Naive thymus-derived CD4-positive, alpha-beta T cell (primary cell): ENCODE measurements around the gene HECW1. TPM values are rescaled to one million over a fixed set of nuclear protein-coding genes. Genes with fewer than 3 reads are reported as not detected.
"Not testable (repeated sequence)": the region's sequence is repeated elsewhere in the genome, so short reads cannot be mapped to it uniquely, and the experiment has no call there.

Source experiments
- ATAC-seq: fragments of 150-1000 bp; cut with Tn5 transposase; 2 replicates; pipeline ENCODE4 v1.10.0; 2021; ENCODE audit warnings: mild to moderate bottlenecking, moderate library complexity
- CTCF ChIA-PET: fragments of 350-600 bp; sonication (Branson Sonifier 250); formaldehyde crosslinking; loops from one replicate; lab custom pipeline; 2021; ENCODE audit warnings: antibody characterized with exemption; lab: Charles Lee
- POLR2A ChIA-PET: fragments of 350-600 bp; sonication (Branson Sonifier 250); formaldehyde crosslinking; loops from one replicate; lab custom pipeline; 2021; ENCODE audit warnings: antibody characterized with exemption, inconsistent platforms; lab: Charles Lee
- DNase-seq, 9 donors: peaks; one replicate each; pipeline versions ENCODE4 v3.0.0 to v3.0.0-alpha.2; 2020 to 2022; ENCODE audit warnings: mixed read lengths in 1 of 9
- H3K27ac ChIP-seq: one replicate; pipeline ENCODE4 v1.7.0; 2013; ENCODE audit warnings: mild to moderate bottlenecking, low read depth, low read length, moderate library complexity
- H3K27me3 ChIP-seq, 2 donors: one replicate each; pipeline ENCODE4 v1.7.0; 2013; ENCODE audit warnings: low read length in 2 of 2, mild to moderate bottlenecking in 2 of 2, moderate library complexity in 2 of 2; ENCODE audit not compliant: control insufficient read depth in 2 of 2, insufficient read depth in 2 of 2
- H3K36me3 ChIP-seq, 3 experiments: 1 replicate in 2 of 3; 2 replicates in 1 of 3; pipeline ENCODE4 v1.7.0; 2013; ENCODE audit warnings: low read length in 3 of 3, mild to moderate bottlenecking in 3 of 3, moderate library complexity in 1 of 3; ENCODE audit not compliant: insufficient read depth in 3 of 3, control insufficient read depth in 2 of 3
- H3K4me1 ChIP-seq, 2 donors: one replicate each; pipeline ENCODE4 v1.7.0; 2013; ENCODE audit warnings: low read length in 2 of 2, mild to moderate bottlenecking in 2 of 2, moderate library complexity in 1 of 2; ENCODE audit not compliant: control insufficient read depth in 2 of 2, insufficient read depth in 2 of 2
- H3K4me3 ChIP-seq: 2 replicates; pipeline ENCODE4 v1.7.0; 2013; ENCODE audit warnings: mild to moderate bottlenecking, low read length
- H3K9me3 ChIP-seq, 3 experiments: 1 replicate in 2 of 3; 2 replicates in 1 of 3; pipeline ENCODE4 v1.7.0; 2013; ENCODE audit warnings: low read length in 3 of 3; ENCODE audit not compliant: control insufficient read depth in 2 of 3
- H3K27ac Mint-ChIP-seq, 9 donors: one replicate each; pipeline ENCODE4 v1.8.0; 2020 to 2022; ENCODE audit warnings: mixed read lengths in 9 of 9, mild to moderate bottlenecking in 8 of 9, moderate library complexity in 5 of 9, inconsistent platforms in 2 of 9
- H3K27me3 Mint-ChIP-seq, 5 donors: one replicate each; pipeline ENCODE4 v1.8.0; 2021 to 2022; ENCODE audit warnings: mixed read lengths in 5 of 5, mild to moderate bottlenecking in 1 of 5
- H3K36me3 Mint-ChIP-seq, 5 donors: one replicate each; pipeline ENCODE4 v1.8.0; 2020 to 2022; ENCODE audit warnings: mixed read lengths in 5 of 5, mild to moderate bottlenecking in 3 of 5, inconsistent platforms in 1 of 5
- H3K4me1 Mint-ChIP-seq, 7 donors: one replicate each; pipeline ENCODE4 v1.8.0; 2020 to 2022; ENCODE audit warnings: mixed read lengths in 7 of 7, mild to moderate bottlenecking in 3 of 7, inconsistent platforms in 1 of 7
- H3K4me3 Mint-ChIP-seq, 10 donors: one replicate each; pipeline ENCODE4 v1.8.0; 2020 to 2022; ENCODE audit warnings: mild to moderate bottlenecking in 10 of 10, mixed read lengths in 10 of 10, moderate library complexity in 6 of 10, inconsistent platforms in 2 of 10
- H3K9me3 Mint-ChIP-seq, 11 donors: one replicate each; pipeline ENCODE4 v1.8.0; 2020 to 2022; ENCODE audit warnings: mixed read lengths in 11 of 11, mild to moderate bottlenecking in 4 of 11, inconsistent platforms in 1 of 11, moderate library complexity in 1 of 11
- intact Hi-C, 2 donors: fragments of 100-400 bp; cut with micrococcal nuclease; formaldehyde crosslinking; loops; one replicate each; pipeline ENCODE4 v1.15.1; 2023
- polyA plus RNA-seq, 2 donors: library from polyadenylated mRNA; unstranded; fragments of 300-500 nt; fragmentation: Illumina TruSeq; gene quantifications; one replicate each; pipeline ENCODE4 v1.2.3, GENCODE V29; 2021
- total RNA-seq, 6 experiments: library from RNA in 5 of 6; stranded (reverse) in 5 of 6; gene quantifications; 1 replicate in 5 of 6; 2 replicates in 1 of 6; pipeline ENCODE4 v1.2.3 and lab custom pipeline; 2021 to 2026

The HECW1 gene
- total and polyA plus RNA-seq, 7 experiments from 2014 or later: not detected

- H3K9me3 Mint-ChIP-seq, H3K9me3 ChIP-seq, DNase-seq, ATAC-seq, H3K36me3 ChIP-seq, H3K27me3 ChIP-seq: not testable (repeated sequence)
- H3K4me3 ChIP-seq: peak overlapping the region; percentile 79
- Mint-ChIP-seq H3K27me3 (peaks cover 0 to 22% (median 6%) of the 10 kb centered on the region in 5 donors), H3K4me1 (peaks cover 24 to 42% (median 31%) of the 10 kb centered on the region in 7 donors), H3K27ac (peak overlapping the region; percentile 89 to 100 (median 95)), H3K36me3 (peaks cover 0 to 19% (median 7%) of the 10 kb centered on the region in 5 donors), H3K4me3 (peak overlapping the region; percentile 96 to 100 (median 98))
- CTCF ChIA-PET: interaction anchor here (0.6 to 10.6 kb wide), 7 partner anchors 19 to 253 kb away, joined by 3 to 440 read pairs (median 5); no protein-coding TSS in a partner anchor
- H3K27ac ChIP-seq: peak overlapping the region; percentile 96
- peaks cover 24 to 25% of the 10 kb centered on the region in 2 donors for H3K4me1 ChIP-seq
- intact Hi-C loops: loop anchor here (1.0 to 5.0 kb wide), 2 partner anchors 10 to 343 kb away; partner anchors contain the start of gene UBE2D4 (in 2 of the 2)
- POLR2A ChIA-PET: interaction anchor here (0.6 to 7.8 kb wide), 15 partner anchors 17 to 562 kb away, joined by 3 to 185 read pairs (median 6); no protein-coding TSS in a partner anchor
These were observed 472.3 kb downstream of the HECW1 start for GRCh38 chr7:43584733-43585132.

GRCh38 chr7:43585562-43585961 is 473.1 kb downstream of the HECW1 start:
- H3K27ac Mint-ChIP-seq: peak overlapping the region; percentile 89 to 100 (median 95)
- H3K4me3 Mint-ChIP-seq: peak overlapping the region; percentile 96 to 100 (median 98)
- peak in 5 of 9 donors; percentile 28 to 36 (median 32) for DNase-seq
- peaks cover 0 to 21% (median 7%) of the 10 kb centered on the region in 5 donors for H3K36me3 Mint-ChIP-seq
- Histone ChIP-seq H3K27ac (peak overlapping the region; percentile 96), H3K27me3 (no peaks in the 10 kb centered on the region), H3K4me3 (peak overlapping the region; percentile 79), H3K36me3 (peaks cover 0 to 4% (median 0%) of the 10 kb centered on the region in 3 experiments), H3K9me3 (no peaks in the 10 kb centered on the region), H3K4me1 (peaks cover 32% of the 10 kb centered on the region in 2 donors)
- peaks cover 0 to 6% (median 0%) of the 10 kb centered on the region in 11 donors for H3K9me3 Mint-ChIP-seq
- peaks cover 0 to 22% (median 6%) of the 10 kb centered on the region in 5 donors for H3K27me3 Mint-ChIP-seq
- ChIA-PET CTCF (interaction anchor here (0.6 to 10.6 kb wide), 10 partner anchors 13 to 253 kb away, joined by 3 to 440 read pairs (median 4); no protein-coding TSS in a partner anchor), POLR2A (interaction anchor here (0.7 to 7.8 kb wide), 17 partner anchors 10 to 263 kb away, joined by 3 to 185 read pairs (median 6); no protein-coding TSS in a partner anchor)
- peaks cover 28 to 50% (median 38%) of the 10 kb centered on the region in 7 donors for H3K4me1 Mint-ChIP-seq
- intact Hi-C loops: loop anchor here in 1 of 2 donors (1.0 kb wide), 1 partner anchor 9 kb away; no protein-coding TSS in a partner anchor
- ATAC-seq: no peak

- ChIA-PET CTCF (interaction anchor here (0.6 to 10.6 kb wide), 10 partner anchors 10 to 481 kb away, joined by 3 to 440 read pairs (median 4); no protein-coding TSS in a partner anchor), POLR2A (interaction anchor here (0.7 to 7.8 kb wide), 12 partner anchors 10 to 262 kb away, joined by 3 to 185 read pairs (median 6); no protein-coding TSS in a partner anchor)
- DNase-seq: peak in 7 of 9 donors; percentile 25 to 66 (median 47)
- Histone ChIP-seq H3K27ac (peak overlapping the region; percentile 96), H3K4me3 (peak overlapping the region; percentile 79), H3K4me1 (peaks cover 39 to 40% of the 10 kb centered on the region in 2 donors), H3K27me3 (no peaks in the 10 kb centered on the region), H3K36me3 (peaks cover 0 to 4% (median 0%) of the 10 kb centered on the region in 3 experiments), H3K9me3 (no peaks in the 10 kb centered on the region)
- Mint-ChIP-seq H3K4me3 (peak overlapping the region; percentile 96 to 100 (median 98)), H3K36me3 (peaks cover 0 to 24% (median 11%) of the 10 kb centered on the region in 5 donors), H3K27me3 (peaks cover 0 to 14% (median 5%) of the 10 kb centered on the region in 5 donors), H3K4me1 (peaks cover 32 to 57% (median 46%) of the 10 kb centered on the region in 7 donors), H3K27ac (peak overlapping the region; percentile 89 to 100 (median 95)), H3K9me3 (peaks cover 0 to 6% (median 0%) of the 10 kb centered on the region in 11 donors)
- ATAC-seq: peak; percentile 12
- intact Hi-C loops: loop anchor here (1.0 to 2.0 kb wide), 3 partner anchors 14 to 62 kb away; no protein-coding TSS in a partner anchor
These were observed 473.9 kb downstream of the HECW1 start for GRCh38 chr7:43586251-43586900.

GRCh38 chr7:43588477-43589132 is 476.2 kb downstream of the HECW1 start:
- Histone ChIP-seq H3K4me1 (peaks cover 53 to 56% of the 10 kb centered on the region in 2 donors), H3K27me3 (no peaks in the 10 kb centered on the region), H3K9me3 (no peaks in the 10 kb centered on the region), H3K27ac (peak overlapping the region; percentile 96), H3K36me3 (peaks cover 0 to under 1% (median 0%) of the 10 kb centered on the region in 3 experiments), H3K4me3 (peak overlapping the region; percentile 19)
- no peak for ATAC-seq
- POLR2A ChIA-PET: interaction anchor here (0.7 to 2.3 kb wide), 5 partner anchors 8 to 63 kb away, joined by 3 to 7 read pairs (median 4); no protein-coding TSS in a partner anchor
- CTCF ChIA-PET: interaction anchor here (1.1 to 10.6 kb wide), 2 partner anchors 101 to 111 kb away, joined by 3 to 440 read pairs; no protein-coding TSS in a partner anchor
- Mint-ChIP-seq H3K36me3 (peaks cover 0 to 31% (median 11%) of the 10 kb centered on the region in 5 donors), H3K9me3 (peaks cover 0 to 3% (median 0%) of the 10 kb centered on the region in 11 donors), H3K27me3 (peaks cover 0 to 3% (median 0%) of the 10 kb centered on the region in 5 donors), H3K4me3 (peak overlapping the region; percentile 62 to 98 (median 80)), H3K4me1 (peaks cover 40 to 67% (median 61%) of the 10 kb centered on the region in 7 donors), H3K27ac (peak overlapping the region; percentile 53 to 97 (median 84))
- no peak for DNase-seq
- intact Hi-C loops: no loop called here

GRCh38 chr7:43589133-43589478 is 476.7 kb downstream of the HECW1 start:
- peak overlapping the region in 8 of 9 donors; percentile 64 to 97 (median 90) for H3K27ac Mint-ChIP-seq
- Histone ChIP-seq H3K27me3 (no peaks in the 10 kb centered on the region), H3K4me3 (peak overlapping the region; percentile 35), H3K36me3 (no peaks in the 10 kb centered on the region), H3K9me3 (no peaks in the 10 kb centered on the region), H3K4me1 (peaks cover 58 to 61% of the 10 kb centered on the region in 2 donors), H3K27ac (peak overlapping the region; percentile 96)
- ATAC-seq: no peak
- no peak for DNase-seq
- no peaks in the 10 kb centered on the region for H3K27me3 Mint-ChIP-seq
- peaks cover 45 to 72% (median 66%) of the 10 kb centered on the region in 7 donors for H3K4me1 Mint-ChIP-seq
- ChIA-PET POLR2A (interaction anchor here (0.7 to 2.2 kb wide), 5 partner anchors 10 to 62 kb away, joined by 3 to 6 read pairs (median 4); no protein-coding TSS in a partner anchor), CTCF (interaction anchor here (1.1 to 10.6 kb wide), 2 partner anchors 100 to 111 kb away, joined by 3 to 440 read pairs; no protein-coding TSS in a partner anchor)
- H3K36me3 Mint-ChIP-seq: peaks cover 0 to 32% (median 9%) of the 10 kb centered on the region in 5 donors
- intact Hi-C loops: no loop called here
- H3K9me3 Mint-ChIP-seq: no peaks in the 10 kb centered on the region
- peak overlapping the region; percentile 30 to 98 (median 80) for H3K4me3 Mint-ChIP-seq
